ENCODE data around the gene TMSB10. TPM values are rescaled to one million over a fixed set of nuclear protein-coding genes. Genes with fewer than 3 reads are reported as not detected.

TMSB10 gene
- total and polyA plus RNA-seq, 4 donors: 225 to 518 (median 256) TPM

DNA sequence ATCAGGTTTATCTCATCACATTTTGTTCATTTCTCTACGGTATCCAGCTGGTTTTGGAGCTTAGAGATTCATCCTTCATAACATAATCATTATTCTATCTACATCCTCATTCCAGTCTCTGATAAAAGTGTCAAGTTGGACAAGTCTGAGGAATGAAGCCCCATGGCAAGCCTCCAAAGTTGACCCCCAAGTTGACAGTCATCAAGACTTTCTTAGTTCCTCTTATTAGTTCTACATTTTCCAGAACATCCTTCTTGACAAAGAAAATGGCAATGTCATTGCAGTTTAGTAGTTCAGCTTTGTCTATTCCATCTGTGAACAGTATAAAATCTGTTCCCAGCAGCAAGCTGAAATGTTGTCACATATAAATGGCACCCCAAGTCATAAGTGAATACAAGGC is 4.5 kb upstream of the TMSB10 start:
- Histone ChIP-seq H3K36me3 (ENCODE audit: control insufficient read depth in 4 of 4, insufficient read depth in 3 of 4, low read depth in 1 of 4, low read length in 3 of 4) (no peaks in the 10 kb centered on the region), H3K27ac (ENCODE audit: low read depth in 1 of 2, low read length in 2 of 2) (no peak overlapping the region), H3K27me3 (ENCODE audit: control insufficient read depth in 4 of 4, insufficient read depth in 4 of 4, low read length in 3 of 4) (no peaks in the 10 kb centered on the region), H3K4me1 (ENCODE audit: control insufficient read depth in 4 of 4, insufficient read depth in 4 of 4, low read length in 3 of 4) (peaks cover 0 to 7% (median 5%) of the 10 kb centered on the region in 4 donors), H3K4me3 (ENCODE audit: low read depth in 1 of 3, low read length in 3 of 3) (no peak overlapping the region), H3K9ac (ENCODE audit: low read depth in 1 of 2, low read length in 2 of 2) (no peak overlapping the region), H3K9me3 (ENCODE audit: control insufficient read depth in 4 of 4, low read length in 3 of 4) (no peaks in the 10 kb centered on the region)
- WGBS: 96% methylated on average over 1 of the region's 1 CpG
- no peak for DNase-seq (ENCODE audit: low spot score)
- no peak for TF ChIP-seq GABPA (IDR thresholded peaks at IDR 0.05 in 1 of 2, conservative IDR thresholded peaks at IDR 0.05 in 1 of 2)
- no peak for TF ChIP-seq JUND (IDR thresholded peaks at IDR 0.05)
- TF ChIP-seq SP1 (IDR thresholded peaks at IDR 0.05): no peak
- TF ChIP-seq EGR1 (IDR thresholded peaks at IDR 0.05; ENCODE audit: low read depth in 2 of 2): no peak
- no peak for TF ChIP-seq FOXA2 (IDR thresholded peaks at IDR 0.05)
- TF ChIP-seq ZBTB33 (IDR thresholded peaks at IDR 0.05): no peak
- no peak for TF ChIP-seq FOXA1 (IDR thresholded peaks at IDR 0.05)
- no peak for TF ChIP-seq NR2F2 (IDR thresholded peaks at IDR 0.05)
- no peak for TF ChIP-seq RAD21 (IDR thresholded peaks at IDR 0.05)
- no peak for TF ChIP-seq HNF4G (IDR thresholded peaks at IDR 0.05)
- TF ChIP-seq ATF3 (IDR thresholded peaks at IDR 0.05): no peak

GRCh38 chr2:84901593-84902120 is 3.8 kb upstream of the TMSB10 start:
- Histone ChIP-seq H3K27ac (ENCODE audit: low read depth in 1 of 2, low read length in 2 of 2) (no peak overlapping the region), H3K36me3 (ENCODE audit: control insufficient read depth in 4 of 4, insufficient read depth in 3 of 4, low read depth in 1 of 4, low read length in 3 of 4) (no peaks in the 10 kb centered on the region), H3K9ac (ENCODE audit: low read depth in 1 of 2, low read length in 2 of 2) (no peak overlapping the region), H3K4me1 (ENCODE audit: control insufficient read depth in 4 of 4, insufficient read depth in 4 of 4, low read length in 3 of 4) (peaks cover 0 to 14% (median 5%) of the 10 kb centered on the region in 4 donors), H3K27me3 (ENCODE audit: control insufficient read depth in 4 of 4, insufficient read depth in 4 of 4, low read length in 3 of 4) (no peaks in the 10 kb centered on the region), H3K4me3 (ENCODE audit: low read depth in 1 of 3, low read length in 3 of 3) (no peak overlapping the region), H3K9me3 (ENCODE audit: control insufficient read depth in 4 of 4, low read length in 3 of 4) (no peaks in the 10 kb centered on the region)
- 76% methylated on average over 2 of the region's 2 CpGs for WGBS
- TF ChIP-seq EGR1 (IDR thresholded peaks at IDR 0.05; ENCODE audit: low read depth in 2 of 2) (no peak), GABPA (IDR thresholded peaks at IDR 0.05 in 1 of 2, conservative IDR thresholded peaks at IDR 0.05 in 1 of 2) (no peak), TAF1 (conservative IDR thresholded peaks at IDR 0.05) (no peak), NR2F2 (IDR thresholded peaks at IDR 0.05) (no peak), HNF4G (IDR thresholded peaks at IDR 0.05) (no peak), FOXA1 (IDR thresholded peaks at IDR 0.05) (no peak), ZBTB33 (IDR thresholded peaks at IDR 0.05) (no peak), SP1 (IDR thresholded peaks at IDR 0.05) (no peak), FOXA2 (IDR thresholded peaks at IDR 0.05) (no peak), ATF3 (IDR thresholded peaks at IDR 0.05) (no peak), HNF4A (conservative IDR thresholded peaks at IDR 0.05) (no peak), CTCF (IDR thresholded peaks at IDR 0.05; ENCODE audit: low read depth, low read length, missing input control) (no peak), RAD21 (IDR thresholded peaks at IDR 0.05) (no peak), RXRA (IDR thresholded peaks at IDR 0.05) (no peak), MAX (IDR thresholded peaks at IDR 0.05) (no peak), JUND (IDR thresholded peaks at IDR 0.05) (no peak), REST (IDR thresholded peaks at IDR 0.05) (no peak)
- no peak for DNase-seq (ENCODE audit: low spot score)

Data from liver (tissue), 9 donors.